Spinal cord (tissue), 10 donors: ENCODE results near the gene SYNDIG1L. TPM values are rescaled to one million over a fixed set of nuclear protein-coding genes. Genes with fewer than 3 reads are reported as not detected.
"Not testable (repeated sequence)": the region's sequence is repeated elsewhere in the genome, so short reads cannot be mapped to it uniquely, and the experiment has no call there.

Experiments
- DNase-seq, 6 donors: peaks; one replicate each; pipeline versions ENCODE4 v3.0.0 to v3.0.0-alpha.2; 2013 to 2015; ENCODE audit warnings: low spot score in 6 of 6, low read depth in 4 of 6
- H3K27ac ChIP-seq: one replicate; pipeline ENCODE4 v1.5.1; 2013; ENCODE audit warnings: low read depth, low read length, control low read depth
- H3K27me3 ChIP-seq: one replicate; pipeline ENCODE4 v1.6.1; 2013; ENCODE audit warnings: low read length; ENCODE audit not compliant: control insufficient read depth, insufficient read depth
- H3K36me3 ChIP-seq: one replicate; pipeline ENCODE4 v1.6.1; 2013; ENCODE audit warnings: low read length; ENCODE audit not compliant: control insufficient read depth, insufficient read depth
- H3K4me1 ChIP-seq: one replicate; pipeline ENCODE4 v1.6.1; 2013; ENCODE audit warnings: low read length; ENCODE audit not compliant: control insufficient read depth, insufficient read depth
- H3K4me3 ChIP-seq: one replicate; pipeline ENCODE4 v1.5.1; 2013; ENCODE audit warnings: low read depth, low read length, control low read depth
- H3K9me3 ChIP-seq: one replicate; pipeline ENCODE4 v1.6.1; 2013; ENCODE audit warnings: low read length; ENCODE audit not compliant: control insufficient read depth, insufficient read depth
- WGBS: methylation state at CpG from one replicate; pipeline ENCODE4 v1.1.5; 2013; ENCODE audit warnings: missing lambda C conversion rate; ENCODE audit not compliant: insufficient coverage; 5-methylcytosine and 5-hydroxymethylcytosine counted together
- polyA plus RNA-seq, 2 donors: library from polyadenylated mRNA; unstranded; fragments of 120-200 nt; gene quantifications; one replicate each; pipeline ENCODE4 v1.2.1, GENCODE V29; 2013; ENCODE audit not compliant: insufficient read length in 2 of 2
- total RNA-seq, 2 donors: library from RNA; depleted of rRNA in 1 of 2; stranded (reverse); fragments of 120-200 nt in 1 of 2; fragments of >200 nt in 1 of 2; gene quantifications; one replicate each; pipeline versions ENCODE4 v1.2.3 to v1.2.4, GENCODE V29; 2013 to 2014
- donor health status: healthy.

Gene SYNDIG1L
- total and polyA plus RNA-seq, 4 donors: 4.6 to 17.7 (median 12.7) TPM

DNA sequence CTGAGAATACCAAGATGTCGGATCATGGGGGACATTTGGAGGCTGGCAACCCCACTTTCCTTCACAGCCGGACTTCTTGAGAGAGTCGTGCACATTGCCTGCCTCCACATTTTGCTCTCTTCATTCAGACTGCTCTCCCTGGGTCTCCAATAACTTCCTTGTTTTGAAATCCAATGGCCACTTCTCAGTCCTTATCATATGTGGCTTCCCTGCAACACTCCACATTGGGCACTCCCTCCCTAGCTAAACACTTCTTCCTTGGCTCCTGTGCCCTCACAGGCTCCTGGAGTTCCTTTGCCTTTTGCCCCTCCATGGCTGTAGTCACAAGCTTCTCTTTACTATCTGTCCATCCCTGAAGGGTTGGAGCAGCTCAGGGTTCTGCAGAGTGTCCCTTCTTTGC is 37.0 kb upstream of the SYNDIG1L start:
- no peaks in the 10 kb centered on the region for H3K36me3 ChIP-seq
- no peaks in the 10 kb centered on the region for H3K4me1 ChIP-seq
- no peaks in the 10 kb centered on the region for H3K9me3 ChIP-seq
- no peak overlapping the region for H3K4me3 ChIP-seq
- 93% methylated on average over 3 of the region's 3 CpGs for WGBS
- no peak for DNase-seq
- H3K27ac ChIP-seq: no peak overlapping the region
- no peaks in the 10 kb centered on the region for H3K27me3 ChIP-seq

- Histone ChIP-seq H3K9me3 (no peaks in the 10 kb centered on the region), H3K4me1 (peaks cover 4% of the 10 kb centered on the region), H3K27ac (no peak overlapping the region), H3K4me3 (no peak overlapping the region), H3K36me3 (no peaks in the 10 kb centered on the region), H3K27me3 (no peaks in the 10 kb centered on the region)
- 85% methylated on average over 6 of the region's 6 CpGs for WGBS
- no peak for DNase-seq
Measured at GRCh38 chr14:74459976-74460375, 34.0 kb upstream of the SYNDIG1L start.

- Histone ChIP-seq H3K27me3 (no peaks in the 10 kb centered on the region), H3K4me3 (no peak overlapping the region), H3K4me1 (peaks cover 4% of the 10 kb centered on the region), H3K9me3 (no peaks in the 10 kb centered on the region), H3K36me3 (no peaks in the 10 kb centered on the region), H3K27ac (no peak overlapping the region)
- no peak for DNase-seq
- 68% methylated on average over 9 of the region's 10 CpGs for WGBS
Measured at GRCh38 chr14:74459289-74459946, 33.4 kb upstream of the SYNDIG1L start.

GRCh38 chr14:74457565-74457895 is 31.5 kb upstream of the SYNDIG1L start:
- peak in 1 of 6 donors; percentile 77 for DNase-seq
- H3K4me1 ChIP-seq: peaks cover 4% of the 10 kb centered on the region
- H3K27me3 ChIP-seq: no peaks in the 10 kb centered on the region
- WGBS: 57% methylated on average over 3 of the region's 4 CpGs
- H3K27ac ChIP-seq: no peak overlapping the region
- H3K9me3 ChIP-seq: no peaks in the 10 kb centered on the region
- no peaks in the 10 kb centered on the region for H3K36me3 ChIP-seq
- H3K4me3 ChIP-seq: no peak overlapping the region

DNA sequence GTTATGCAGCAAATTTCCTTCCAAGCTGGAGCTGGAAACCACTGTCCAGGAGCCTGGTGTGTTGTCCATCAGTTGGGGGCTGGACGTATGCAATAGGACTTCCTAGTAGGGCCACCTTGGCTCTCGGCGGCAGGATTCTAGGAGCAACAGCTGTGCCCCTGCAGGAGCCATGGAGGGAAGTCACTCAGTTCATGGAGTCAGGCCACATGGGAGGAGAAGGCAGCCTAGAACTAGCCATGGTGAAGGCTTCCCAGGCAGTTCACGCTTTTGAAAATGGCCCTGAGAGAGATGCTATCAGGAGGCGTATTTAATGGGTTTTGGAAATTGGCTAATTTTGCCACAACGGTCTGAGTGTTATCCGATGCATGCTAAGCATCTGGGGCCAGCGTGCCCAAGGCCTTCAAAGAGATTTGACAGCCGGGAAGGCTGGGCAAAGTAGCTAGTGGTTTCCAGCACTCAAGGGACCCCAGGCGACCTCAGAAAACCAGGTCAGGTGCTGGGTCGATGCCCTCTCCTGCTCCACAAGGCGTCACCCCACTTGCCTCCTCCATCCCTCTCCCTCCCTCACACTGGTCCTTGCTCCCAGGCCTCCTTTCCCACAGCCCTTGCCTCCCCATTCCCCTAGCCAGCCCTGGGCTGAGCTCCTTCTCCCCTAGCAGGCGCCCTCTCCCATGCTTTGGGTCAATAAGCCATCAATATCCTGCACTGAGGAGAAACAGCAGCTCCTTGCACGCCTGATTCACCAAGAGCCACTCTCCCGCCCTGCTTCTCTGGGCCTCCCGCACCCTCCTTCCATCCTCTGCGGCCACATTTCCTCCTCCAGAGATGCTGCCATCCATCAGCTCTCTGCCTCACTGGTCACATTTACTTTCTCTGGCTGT is 30.9 kb upstream of the SYNDIG1L start:
- Histone ChIP-seq H3K27ac (no peak overlapping the region), H3K9me3 (no peaks in the 10 kb centered on the region), H3K4me3 (no peak overlapping the region), H3K36me3 (no peaks in the 10 kb centered on the region), H3K27me3 (no peaks in the 10 kb centered on the region), H3K4me1 (peaks cover 4% of the 10 kb centered on the region)
- DNase-seq: peak in 1 of 6 donors; percentile 27
- 63% methylated on average over 17 of the region's 17 CpGs for WGBS

DNA sequence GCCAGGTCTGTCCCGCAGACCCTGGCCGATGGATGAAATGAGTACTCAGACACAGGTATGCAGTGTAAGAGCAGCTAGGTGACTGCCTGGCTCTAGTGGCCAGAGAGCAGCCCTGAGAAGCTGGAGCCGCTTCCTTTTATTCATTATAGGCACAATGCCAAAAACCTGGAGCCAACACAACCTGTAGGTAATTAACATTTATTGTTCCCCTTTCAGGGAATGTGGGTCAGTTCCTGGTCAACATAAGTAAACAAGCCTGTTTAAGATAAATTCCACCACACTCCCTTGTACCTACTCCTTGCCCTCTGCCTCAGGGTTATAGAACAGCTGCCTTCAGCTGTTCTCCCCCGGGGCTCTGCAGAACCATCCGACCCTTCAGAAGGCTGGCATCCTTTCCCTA is 28.4 kb upstream of the SYNDIG1L start:
- not testable (repeated sequence) for H3K36me3 ChIP-seq, H3K27me3 ChIP-seq, H3K27ac ChIP-seq, H3K4me3 ChIP-seq, H3K4me1 ChIP-seq, H3K9me3 ChIP-seq, DNase-seq
- no CpG with 5 or more reads among the region's 5 CpGs for WGBS

DNA sequence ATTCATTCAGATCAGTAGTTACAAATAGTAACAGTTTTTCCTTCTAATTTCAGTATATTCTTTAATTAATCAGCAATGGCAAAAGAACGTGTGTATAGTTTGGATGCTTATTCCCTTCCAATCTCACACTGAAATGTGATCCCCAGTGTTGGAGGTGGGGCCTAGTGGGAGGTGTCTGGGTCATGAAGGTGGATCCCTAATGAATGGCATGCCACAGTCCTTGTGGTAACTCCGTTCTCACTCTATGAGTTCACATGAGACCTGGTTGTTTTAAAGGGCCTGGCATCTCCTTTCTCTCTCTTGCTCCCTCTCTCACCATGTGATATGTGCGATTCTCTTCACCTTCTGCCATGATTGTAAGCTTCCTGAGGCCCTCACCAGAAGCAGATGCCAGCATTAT is 18.9 kb upstream of the SYNDIG1L start:
- Histone ChIP-seq H3K9me3 (no peaks in the 10 kb centered on the region), H3K4me3 (no peak overlapping the region), H3K27ac (no peak overlapping the region), H3K27me3 (no peaks in the 10 kb centered on the region), H3K4me1 (no peaks in the 10 kb centered on the region), H3K36me3 (no peaks in the 10 kb centered on the region)
- no peak for DNase-seq
- WGBS: no CpG with 5 or more reads among the region's 3 CpGs

DNA sequence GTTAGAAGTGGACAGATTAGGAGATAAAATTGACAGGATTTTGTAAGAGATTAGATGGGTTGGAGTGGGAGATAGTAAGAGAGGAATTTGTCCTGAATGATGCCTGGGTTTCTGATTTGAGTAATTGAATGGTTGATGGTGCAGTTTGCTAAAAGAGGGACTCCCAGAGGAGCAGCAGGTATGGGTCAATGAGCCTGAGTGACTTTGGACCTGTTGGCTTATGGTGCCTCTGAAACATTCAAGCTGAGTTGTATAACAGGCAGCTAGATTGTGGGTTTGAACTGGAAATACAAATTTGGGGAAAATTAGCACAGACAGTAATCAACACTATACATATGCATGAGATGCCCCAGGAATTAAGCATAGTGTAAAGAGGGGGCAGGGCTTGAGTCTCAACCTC is 16.7 kb upstream of the SYNDIG1L start:
- Histone ChIP-seq H3K4me1 (no peaks in the 10 kb centered on the region), H3K27ac (no peak overlapping the region), H3K4me3 (no peak overlapping the region), H3K36me3 (no peaks in the 10 kb centered on the region), H3K9me3 (no peaks in the 10 kb centered on the region), H3K27me3 (no peaks in the 10 kb centered on the region)
- DNase-seq: no peak

GRCh38 chr14:74441113-74441512 is 15.1 kb upstream of the SYNDIG1L start:
- DNase-seq: no peak
- H3K27ac ChIP-seq: no peak overlapping the region
- no peaks in the 10 kb centered on the region for H3K36me3 ChIP-seq
- 86% methylated on average over 1 of the region's 3 CpGs for WGBS
- H3K4me1 ChIP-seq: no peaks in the 10 kb centered on the region
- H3K4me3 ChIP-seq: no peak overlapping the region
- no peaks in the 10 kb centered on the region for H3K9me3 ChIP-seq
- H3K27me3 ChIP-seq: no peaks in the 10 kb centered on the region

DNA sequence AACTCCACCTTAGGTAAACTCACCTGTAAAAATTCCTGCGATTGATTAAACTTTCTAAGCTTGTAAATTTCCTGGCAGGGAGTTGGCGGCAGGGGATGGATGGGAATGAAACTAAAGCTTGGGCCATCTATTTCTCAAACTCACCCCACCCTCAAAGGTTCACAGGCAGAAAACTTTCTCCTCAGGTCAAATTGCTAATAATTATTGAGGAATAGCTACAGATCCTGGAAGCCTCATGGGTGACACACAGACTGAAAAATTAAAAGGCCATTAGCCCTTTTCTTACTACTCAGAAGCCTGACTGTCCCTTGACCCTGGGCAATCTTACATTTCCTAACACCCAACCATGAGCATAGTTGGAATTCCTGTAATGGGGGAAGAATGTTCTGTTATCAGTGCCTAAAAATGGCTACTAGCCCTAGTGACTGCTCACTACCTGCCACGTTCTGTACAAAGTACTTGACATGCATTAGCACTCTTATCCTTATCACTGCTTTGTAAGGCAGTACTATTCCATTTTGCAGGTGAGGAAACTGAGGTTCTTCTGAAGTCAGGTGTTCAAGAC is 12.4 kb upstream of the SYNDIG1L start:
- no peak overlapping the region for H3K4me3 ChIP-seq
- no peak overlapping the region for H3K27ac ChIP-seq
- H3K9me3 ChIP-seq: no peaks in the 10 kb centered on the region
- DNase-seq: no peak
- no peaks in the 10 kb centered on the region for H3K36me3 ChIP-seq
- WGBS: no CpG with 5 or more reads among the region's 3 CpGs
- H3K4me1 ChIP-seq: no peaks in the 10 kb centered on the region
- no peaks in the 10 kb centered on the region for H3K27me3 ChIP-seq
